NCI-H128 (cell line): ENCODE data around the gene CTNND2.
"Not testable (repeated sequence)": the region's sequence is repeated elsewhere in the genome, so short reads cannot be mapped to it uniquely, and the experiment has no call there.

Source experiments
- DNase-seq: peaks from one replicate; lab custom pipeline; 2025; ENCODE audit not compliant: unreplicated experiment; lab: John Stamatoyannopoulos, UW

Gene CTNND2

DNA sequence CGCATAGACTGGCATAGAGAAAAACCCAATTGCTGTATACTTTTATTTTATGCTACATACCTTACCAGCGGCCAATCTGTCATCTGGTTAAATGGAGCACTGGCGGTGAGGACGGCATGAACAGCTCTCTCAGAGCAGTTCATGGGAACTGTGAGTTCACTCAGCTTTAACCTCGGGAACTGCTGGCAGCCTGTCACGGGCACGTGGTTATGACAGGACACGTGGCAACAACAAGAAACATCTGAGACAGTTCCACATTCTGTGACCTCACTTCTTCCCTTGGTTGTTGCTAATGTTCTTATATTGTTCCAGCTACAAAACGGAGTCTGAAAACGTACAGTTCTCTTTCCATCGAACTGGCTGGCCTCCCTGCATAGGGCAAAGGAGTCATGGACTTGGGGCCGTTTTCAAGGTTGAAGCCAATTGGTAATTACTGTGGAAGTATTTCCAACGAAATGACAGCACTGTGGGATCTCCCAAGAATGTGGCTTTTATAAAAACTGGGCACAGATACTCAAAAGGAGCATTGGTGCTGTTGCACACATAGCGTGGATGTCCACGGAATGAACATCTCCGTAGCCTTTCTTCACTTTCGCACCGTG, 896.9 kb downstream of the CTNND2 start:
- no peak for DNase-seq

- DNase-seq, result not testable (repeated sequence)
Measured at GRCh38 chr5:11004523-11004922, 899.7 kb downstream of the CTNND2 start.

- no peak for DNase-seq
Measured at GRCh38 chr5:11000515-11001353, 903.5 kb downstream of the CTNND2 start.

GRCh38 chr5:10999714-11000113, 904.5 kb downstream of the CTNND2 start:
- no peak for DNase-seq

- no peak for DNase-seq
Measured at GRCh38 chr5:10995891-10996290, 908.4 kb downstream of the CTNND2 start.

DNA sequence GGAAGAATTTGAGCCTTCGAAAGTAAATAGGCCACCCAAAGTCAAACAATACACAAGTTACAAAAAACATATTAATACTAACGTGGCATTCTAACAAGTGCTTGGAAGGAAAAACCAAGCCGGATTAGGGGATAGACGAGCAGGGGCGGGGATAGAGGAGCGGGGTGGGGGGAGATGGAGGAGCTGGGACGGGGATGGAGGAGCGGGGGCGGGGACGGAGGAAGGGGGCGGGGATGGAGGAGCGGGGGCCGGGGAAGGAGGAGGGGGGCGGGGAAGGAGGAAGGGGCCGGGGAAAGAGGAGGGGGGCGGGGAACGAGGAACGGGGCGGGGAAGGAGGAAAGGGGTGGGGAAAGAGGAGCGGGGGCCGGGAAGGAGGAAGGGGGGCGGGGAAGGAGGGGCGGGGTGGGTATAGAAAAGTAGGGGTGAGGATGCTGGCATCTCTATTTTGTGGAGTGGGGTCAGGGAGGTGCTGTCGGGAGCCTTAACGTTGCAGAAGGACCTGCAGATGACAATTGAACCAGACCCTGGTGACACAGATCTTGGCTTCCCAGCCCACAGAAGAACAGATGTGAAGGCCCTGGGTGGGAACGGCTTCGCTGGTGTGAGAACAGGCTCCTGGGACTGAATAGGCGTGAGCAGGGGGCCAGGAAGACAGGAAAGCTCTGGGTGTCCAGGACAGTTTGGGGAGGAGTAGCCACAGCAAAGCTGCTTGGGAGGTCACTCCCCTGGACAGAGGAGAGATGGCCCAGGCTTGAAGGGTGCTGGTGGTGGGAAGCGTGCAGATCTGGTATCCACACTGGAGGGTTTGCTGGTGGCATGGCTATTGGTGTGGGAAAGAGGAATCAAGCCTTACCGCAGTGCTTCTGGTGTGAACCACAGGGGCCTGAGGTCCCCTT, 909.9 kb downstream of the CTNND2 start:
- DNase-seq, result no peak

- DNase-seq, result no peak
Measured at GRCh38 chr5:10990634-10991033, 913.6 kb downstream of the CTNND2 start.

DNA sequence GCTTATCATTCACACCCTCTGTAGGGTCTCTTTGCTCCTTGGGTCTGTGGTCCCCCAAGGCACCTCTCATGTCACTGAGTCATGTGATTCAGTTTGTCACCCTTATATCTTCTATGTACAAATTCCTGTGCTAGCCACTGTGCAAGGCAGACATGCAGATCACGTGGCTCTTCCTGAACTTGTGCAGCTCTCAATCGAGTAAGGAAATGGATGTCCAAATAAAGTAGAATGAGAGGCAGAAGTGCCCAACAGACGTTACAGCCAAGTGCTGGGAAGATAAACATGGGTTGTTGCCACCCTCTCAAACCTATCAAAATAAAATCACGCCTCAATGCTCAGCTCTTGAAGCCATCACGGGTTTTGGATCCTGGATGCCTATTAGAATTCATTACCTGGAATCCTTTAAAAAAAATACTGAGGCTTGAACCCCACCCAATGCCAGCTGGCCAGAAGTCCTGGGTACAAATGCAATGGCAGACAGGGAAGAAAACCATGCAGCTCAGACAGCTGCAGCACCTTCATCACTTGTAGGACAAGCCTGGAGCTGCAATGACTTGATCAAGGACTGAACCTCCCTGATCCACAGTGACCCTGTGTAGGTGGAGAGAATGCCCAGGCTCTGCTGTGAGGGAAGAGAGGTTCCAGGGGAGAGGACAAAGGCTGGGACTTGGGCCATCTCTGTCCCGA, 914.5 kb downstream of the CTNND2 start:
- DNase-seq, result no peak

GRCh38 chr5:10988622-10989021, 915.6 kb downstream of the CTNND2 start:
- DNase-seq, result no peak

- no peak for DNase-seq
Measured at GRCh38 chr5:10987925-10988504, 916.2 kb downstream of the CTNND2 start.

- no peak for DNase-seq
Measured at GRCh38 chr5:10987276-10987924, 916.8 kb downstream of the CTNND2 start.

- DNase-seq, result no peak
Measured at GRCh38 chr5:10985721-10986110, 918.5 kb downstream of the CTNND2 start.

DNA sequence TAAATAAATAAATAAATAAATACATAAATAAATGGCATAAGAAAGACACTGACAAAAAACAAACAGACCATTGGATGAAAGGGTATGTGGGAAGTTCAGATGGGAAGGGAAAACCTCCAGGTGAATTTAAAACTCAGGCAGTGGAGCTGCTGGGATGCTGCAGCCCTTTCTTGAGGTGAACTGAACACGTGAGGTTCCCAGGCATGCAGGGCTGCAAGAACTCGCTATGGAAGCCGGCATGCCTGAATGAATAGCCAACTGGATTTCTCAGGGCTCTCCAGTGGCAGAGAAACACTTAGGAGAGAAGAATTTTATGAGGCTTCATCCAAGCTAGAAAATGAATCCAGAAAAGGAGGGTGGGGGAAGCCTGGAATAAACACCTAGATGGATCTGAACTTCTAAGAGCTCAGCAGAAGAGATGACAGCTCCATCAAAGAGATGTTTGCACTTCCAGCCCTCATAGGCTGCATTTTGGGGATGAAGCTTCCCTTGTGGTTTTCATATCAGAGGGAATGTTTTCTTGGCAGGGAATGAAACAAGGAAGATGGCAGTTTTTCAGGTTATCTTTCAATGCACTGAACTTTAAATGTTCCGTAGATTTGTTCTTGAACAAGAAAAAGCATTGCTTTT, 919.0 kb downstream of the CTNND2 start:
- no peak for DNase-seq

GRCh38 chr5:10984021-10984715, 920.1 kb downstream of the CTNND2 start:
- no peak for DNase-seq

DNA sequence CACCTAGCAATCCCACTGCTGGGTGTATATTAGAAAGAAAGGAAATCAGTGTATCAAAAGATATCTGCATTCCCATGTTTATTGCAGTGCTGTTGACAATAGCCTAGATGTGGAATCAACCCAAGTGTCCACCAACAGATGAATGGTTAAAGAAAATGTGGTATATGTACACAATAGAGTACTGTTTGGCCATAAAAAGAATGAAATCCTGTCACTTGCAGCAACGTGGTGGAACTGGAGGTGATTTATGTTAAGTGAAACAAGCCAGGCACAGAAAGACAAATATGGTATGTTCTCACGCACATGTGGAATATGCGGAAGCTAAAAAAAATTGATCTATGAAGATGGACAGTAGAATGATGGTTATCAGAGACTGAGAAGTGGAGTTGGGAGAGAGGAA, 921.6 kb downstream of the CTNND2 start:
- no peak for DNase-seq

GRCh38 chr5:10981932-10982331, 922.3 kb downstream of the CTNND2 start:
- no peak for DNase-seq

DNA sequence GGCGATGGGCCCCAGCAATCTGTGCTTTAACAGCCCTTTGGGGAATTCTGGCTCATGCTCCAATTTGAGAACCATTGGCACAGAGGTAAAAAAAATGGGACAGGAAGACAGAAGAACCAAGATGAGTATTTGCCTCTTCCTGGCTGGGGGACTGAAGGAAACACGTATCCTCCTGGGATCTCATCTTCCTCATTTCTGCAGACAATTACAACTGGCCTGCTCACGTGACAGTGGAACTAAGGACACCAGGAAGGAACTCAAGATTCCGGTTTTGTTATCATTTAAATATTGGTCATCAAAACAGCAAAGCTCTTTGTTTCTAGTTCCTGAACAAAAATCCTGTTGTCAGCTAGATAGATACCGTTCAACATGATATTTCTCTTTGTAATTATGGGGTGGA, 927.2 kb downstream of the CTNND2 start:
- no peak for DNase-seq

GRCh38 chr5:10975945-10976344, 928.3 kb downstream of the CTNND2 start:
- no peak for DNase-seq

GRCh38 chr5:10974850-10975249, 929.4 kb downstream of the CTNND2 start:
- DNase-seq, result no peak
